ENCODE results near the gene RRH.

GRCh38 chr4:109816894-109817293 is 10.9 kb upstream of the RRH start:
- TF ChIP-seq CTCF (IDR thresholded peaks at IDR 0.05) (no peak), POLR2A (IDR thresholded peaks at IDR 0.05) (no peak)

All from Peyer's patch (tissue), 4 donors.